Liver (tissue), 3 donors: Measurements from ENCODE around the gene QKI.

ENCODE experiments used
- CTCF ChIP-seq: fragments of 150-350 bp; IDR thresholded peaks from 2 replicates; pipeline ENCODE4 v1.5.1; 2017; ENCODE audit warnings: improper control_type of control experiment, low read depth, low read length; ENCODE audit not compliant: missing input control
- EGR1 ChIP-seq, 2 donors: IDR thresholded peaks; 2 replicates each; pipeline ENCODE4 v1.6.1; 2016 to 2018; ENCODE audit warnings: antibody characterized with exemption in 2 of 2, low read depth in 2 of 2
- FOXA2 ChIP-seq: IDR thresholded peaks from 2 replicates; pipeline ENCODE4 v1.6.1; 2016; ENCODE audit warnings: antibody characterized with exemption
- MAX ChIP-seq: IDR thresholded peaks from 2 replicates; pipeline ENCODE4 v1.6.1; 2016; ENCODE audit warnings: antibody characterized with exemption
- REST ChIP-seq: IDR thresholded peaks from 2 replicates; pipeline ENCODE4 v1.6.1; 2016; ENCODE audit warnings: antibody characterized with exemption, mild to moderate bottlenecking
- RXRA ChIP-seq, 2 donors: IDR thresholded peaks; 2 replicates each; pipeline ENCODE4 v1.6.1; 2017 to 2018; ENCODE audit warnings: antibody characterized with exemption in 2 of 2, mild to moderate bottlenecking in 1 of 2
- SP1 ChIP-seq: IDR thresholded peaks from 2 replicates; pipeline ENCODE4 v1.6.1; 2018; ENCODE audit warnings: antibody characterized with exemption, mild to moderate bottlenecking
- TAF1 ChIP-seq: conservative IDR thresholded peaks from 2 replicates; pipeline ENCODE4 v1.6.1; 2016; ENCODE audit warnings: antibody characterized with exemption, mild to moderate bottlenecking
- YY1 ChIP-seq: IDR thresholded peaks from 2 replicates; pipeline ENCODE4 v1.6.1; 2016; ENCODE audit warnings: antibody characterized with exemption, mild to moderate bottlenecking
- donor health status: healthy.
- donor health status: healthy.

GRCh38 chr6:163398815-163399214 lies 15.7 kb upstream of the QKI start:
- TF ChIP-seq TAF1 (no peak), CTCF (no peak), FOXA2 (no peak), RXRA (IDR thresholded peaks at IDR 0.05) (no peak), EGR1 (IDR thresholded peaks at IDR 0.05; ENCODE audit: low read depth in 2 of 2) (no peak), SP1 (no peak), REST (no peak), YY1 (no peak), MAX (no peak)
